ENCODE results near the gene PIK3R1. TPM values are rescaled to one million over a fixed set of nuclear protein-coding genes. Genes with fewer than 3 reads are reported as not detected.

The PIK3R1 gene
- total and polyA plus RNA-seq, 10 of the 15 experiments (the other 5 are each of a cell fraction or from before 2014, with no cell fraction given) = 7.8 to 38.4 (median 15.7) TPM

DNA sequence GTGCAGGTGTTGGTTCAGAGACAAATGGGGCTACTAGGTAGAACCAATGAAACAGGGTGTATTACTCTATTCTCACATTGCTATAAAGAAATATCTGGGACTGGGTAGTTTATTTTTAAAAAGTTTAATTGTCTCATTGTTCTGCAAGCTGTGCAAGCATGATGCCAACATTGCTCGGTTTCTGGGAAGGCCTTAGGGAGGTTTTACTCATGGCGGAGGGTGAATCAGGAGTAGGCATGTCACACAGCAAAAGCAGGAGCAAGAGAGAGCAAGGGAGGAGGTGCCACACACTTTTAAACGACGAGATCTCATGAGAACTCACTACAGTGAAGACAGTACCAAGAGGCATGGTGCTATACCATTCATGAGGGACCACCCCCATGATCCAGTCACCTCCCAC is 134.6 kb downstream of the PIK3R1 start:
- Histone ChIP-seq H3K4me1 (ENCODE audit: control insufficient read depth, insufficient read depth, low read length) (no peaks in the 10 kb centered on the region), H3K9me3 (replicated peaks; ENCODE audit: control insufficient read depth, insufficient read depth, low read length) (no peaks in the 10 kb centered on the region; the same call in 2 of the 3 replicates), H3K36me3 (ENCODE audit: control insufficient read depth in 2 of 2, insufficient read depth in 2 of 2, low read length in 1 of 2) (no peaks in the 10 kb centered on the region), H2AFZ (ENCODE audit: control insufficient read depth, low read depth, low read length) (no peak overlapping the region), H3K27ac (ENCODE audit: control insufficient read depth, insufficient read depth) (no peak overlapping the region), H3K27me3 (replicated peaks in 1 of 2; ENCODE audit: control insufficient read depth in 2 of 2, insufficient read depth in 2 of 2, low read length in 1 of 2) (no peaks in the 10 kb centered on the region), H4K20me1 (ENCODE audit: control insufficient read depth, insufficient read depth) (no peaks in the 10 kb centered on the region), H3K4me3 (no peak overlapping the region), H3K4me2 (ENCODE audit: control insufficient read depth, insufficient read depth) (no peak overlapping the region), H3K9ac (ENCODE audit: control insufficient read depth, insufficient read depth, low read length) (no peak overlapping the region), H3K79me2 (ENCODE audit: control insufficient read depth, insufficient read depth, low read length) (no peaks in the 10 kb centered on the region)
- BruUV-seq (replicated peaks) = no TSS peak
- DNase-seq (ENCODE audit: low read depth, low spot score) (no peak), ATAC-seq (no peak), FAIRE-seq (no peak)
- intact Hi-C loops (cut with micrococcal nuclease; ENCODE audit: unreplicated experiment) = no loop called here
- CTCF ChIA-PET = interaction anchor here (0.7 to 1.1 kb wide), 2 partner anchors 19 to 64 kb away, joined by 3 read pairs; no protein-coding TSS in a partner anchor
- SMC1A ChIA-PET (ENCODE audit: uncharacterized antibody, unreplicated experiment) = interaction anchor here (1.1 to 1.3 kb wide), 3 partner anchors 10 to 84 kb away, joined by 4 to 5 read pairs (median 4); no protein-coding TSS in a partner anchor
- RAD21 ChIA-PET (ENCODE audit: unreplicated experiment) = no interaction called here
- POLR2A ChIA-PET = interaction anchor here (0.7 to 1.4 kb wide), 2 partner anchors 18 to 47 kb away, joined by 6 read pairs; no protein-coding TSS in a partner anchor
- in situ Hi-C loops (cut with MboI) = no loop called here
- no peak for TF ChIP-seq SPI1 (IDR thresholded peaks at IDR 0.05; ENCODE audit: borderline replicate concordance, insufficient read depth, low read depth, low read length)
- TF ChIP-seq BMI1 (IDR thresholded peaks at IDR 0.05; ENCODE audit: borderline replicate concordance) = no peak
- TF ChIP-seq SRF (IDR thresholded peaks at IDR 0.05; ENCODE audit: low read depth in 2 of 2, low read length in 2 of 2) = no peak
- TF ChIP-seq, protein P1, sequence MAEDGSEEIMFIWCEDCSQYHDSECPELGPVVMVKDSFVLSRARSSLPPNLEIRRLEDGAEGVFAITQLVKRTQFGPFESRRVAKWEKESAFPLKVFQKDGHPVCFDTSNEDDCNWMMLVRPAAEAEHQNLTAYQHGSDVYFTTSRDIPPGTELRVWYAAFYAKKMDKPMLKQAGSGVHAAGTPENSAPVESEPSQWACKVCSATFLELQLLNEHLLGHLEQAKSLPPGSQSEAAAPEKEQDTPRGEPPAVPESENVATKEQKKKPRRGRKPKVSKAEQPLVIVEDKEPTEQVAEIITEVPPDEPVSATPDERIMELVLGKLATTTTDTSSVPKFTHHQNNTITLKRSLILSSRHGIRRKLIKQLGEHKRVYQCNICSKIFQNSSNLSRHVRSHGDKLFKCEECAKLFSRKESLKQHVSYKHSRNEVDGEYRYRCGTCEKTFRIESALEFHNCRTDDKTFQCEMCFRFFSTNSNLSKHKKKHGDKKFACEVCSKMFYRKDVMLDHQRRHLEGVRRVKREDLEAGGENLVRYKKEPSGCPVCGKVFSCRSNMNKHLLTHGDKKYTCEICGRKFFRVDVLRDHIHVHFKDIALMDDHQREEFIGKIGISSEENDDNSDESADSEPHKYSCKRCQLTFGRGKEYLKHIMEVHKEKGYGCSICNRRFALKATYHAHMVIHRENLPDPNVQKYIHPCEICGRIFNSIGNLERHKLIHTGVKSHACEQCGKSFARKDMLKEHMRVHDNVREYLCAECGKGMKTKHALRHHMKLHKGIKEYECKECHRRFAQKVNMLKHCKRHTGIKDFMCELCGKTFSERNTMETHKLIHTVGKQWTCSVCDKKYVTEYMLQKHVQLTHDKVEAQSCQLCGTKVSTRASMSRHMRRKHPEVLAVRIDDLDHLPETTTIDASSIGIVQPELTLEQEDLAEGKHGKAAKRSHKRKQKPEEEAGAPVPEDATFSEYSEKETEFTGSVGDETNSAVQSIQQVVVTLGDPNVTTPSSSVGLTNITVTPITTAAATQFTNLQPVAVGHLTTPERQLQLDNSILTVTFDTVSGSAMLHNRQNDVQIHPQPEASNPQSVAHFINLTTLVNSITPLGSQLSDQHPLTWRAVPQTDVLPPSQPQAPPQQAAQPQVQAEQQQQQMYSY (CRISPR knock-in tag; IDR thresholded peaks at IDR 0.05) = no peak
- TF ChIP-seq, protein P2, sequence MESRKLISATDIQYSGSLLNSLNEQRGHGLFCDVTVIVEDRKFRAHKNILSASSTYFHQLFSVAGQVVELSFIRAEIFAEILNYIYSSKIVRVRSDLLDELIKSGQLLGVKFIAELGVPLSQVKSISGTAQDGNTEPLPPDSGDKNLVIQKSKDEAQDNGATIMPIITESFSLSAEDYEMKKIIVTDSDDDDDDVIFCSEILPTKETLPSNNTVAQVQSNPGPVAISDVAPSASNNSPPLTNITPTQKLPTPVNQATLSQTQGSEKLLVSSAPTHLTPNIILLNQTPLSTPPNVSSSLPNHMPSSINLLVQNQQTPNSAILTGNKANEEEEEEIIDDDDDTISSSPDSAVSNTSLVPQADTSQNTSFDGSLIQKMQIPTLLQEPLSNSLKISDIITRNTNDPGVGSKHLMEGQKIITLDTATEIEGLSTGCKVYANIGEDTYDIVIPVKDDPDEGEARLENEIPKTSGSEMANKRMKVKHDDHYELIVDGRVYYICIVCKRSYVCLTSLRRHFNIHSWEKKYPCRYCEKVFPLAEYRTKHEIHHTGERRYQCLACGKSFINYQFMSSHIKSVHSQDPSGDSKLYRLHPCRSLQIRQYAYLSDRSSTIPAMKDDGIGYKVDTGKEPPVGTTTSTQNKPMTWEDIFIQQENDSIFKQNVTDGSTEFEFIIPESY (IDR thresholded peaks at IDR 0.05) = no peak
- TF ChIP-seq, protein P3, sequence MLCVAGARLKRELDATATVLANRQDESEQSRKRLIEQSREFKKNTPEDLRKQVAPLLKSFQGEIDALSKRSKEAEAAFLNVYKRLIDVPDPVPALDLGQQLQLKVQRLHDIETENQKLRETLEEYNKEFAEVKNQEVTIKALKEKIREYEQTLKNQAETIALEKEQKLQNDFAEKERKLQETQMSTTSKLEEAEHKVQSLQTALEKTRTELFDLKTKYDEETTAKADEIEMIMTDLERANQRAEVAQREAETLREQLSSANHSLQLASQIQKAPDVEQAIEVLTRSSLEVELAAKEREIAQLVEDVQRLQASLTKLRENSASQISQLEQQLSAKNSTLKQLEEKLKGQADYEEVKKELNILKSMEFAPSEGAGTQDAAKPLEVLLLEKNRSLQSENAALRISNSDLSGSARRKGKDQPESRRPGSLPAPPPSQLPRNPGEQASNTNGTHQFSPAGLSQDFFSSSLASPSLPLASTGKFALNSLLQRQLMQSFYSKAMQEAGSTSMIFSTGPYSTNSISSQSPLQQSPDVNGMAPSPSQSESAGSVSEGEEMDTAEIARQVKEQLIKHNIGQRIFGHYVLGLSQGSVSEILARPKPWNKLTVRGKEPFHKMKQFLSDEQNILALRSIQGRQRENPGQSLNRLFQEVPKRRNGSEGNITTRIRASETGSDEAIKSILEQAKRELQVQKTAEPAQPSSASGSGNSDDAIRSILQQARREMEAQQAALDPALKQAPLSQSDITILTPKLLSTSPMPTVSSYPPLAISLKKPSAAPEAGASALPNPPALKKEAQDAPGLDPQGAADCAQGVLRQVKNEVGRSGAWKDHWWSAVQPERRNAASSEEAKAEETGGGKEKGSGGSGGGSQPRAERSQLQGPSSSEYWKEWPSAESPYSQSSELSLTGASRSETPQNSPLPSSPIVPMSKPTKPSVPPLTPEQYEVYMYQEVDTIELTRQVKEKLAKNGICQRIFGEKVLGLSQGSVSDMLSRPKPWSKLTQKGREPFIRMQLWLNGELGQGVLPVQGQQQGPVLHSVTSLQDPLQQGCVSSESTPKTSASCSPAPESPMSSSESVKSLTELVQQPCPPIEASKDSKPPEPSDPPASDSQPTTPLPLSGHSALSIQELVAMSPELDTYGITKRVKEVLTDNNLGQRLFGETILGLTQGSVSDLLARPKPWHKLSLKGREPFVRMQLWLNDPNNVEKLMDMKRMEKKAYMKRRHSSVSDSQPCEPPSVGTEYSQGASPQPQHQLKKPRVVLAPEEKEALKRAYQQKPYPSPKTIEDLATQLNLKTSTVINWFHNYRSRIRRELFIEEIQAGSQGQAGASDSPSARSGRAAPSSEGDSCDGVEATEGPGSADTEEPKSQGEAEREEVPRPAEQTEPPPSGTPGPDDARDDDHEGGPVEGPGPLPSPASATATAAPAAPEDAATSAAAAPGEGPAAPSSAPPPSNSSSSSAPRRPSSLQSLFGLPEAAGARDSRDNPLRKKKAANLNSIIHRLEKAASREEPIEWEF (IDR thresholded peaks at IDR 0.05; ENCODE audit: insufficient replicate concordance, low read depth, low read length) = no peak
- TF ChIP-seq SREBF2 (IDR thresholded peaks at IDR 0.05; ENCODE audit: low read length) = no peak
- no peak for TF ChIP-seq KDM1A (IDR thresholded peaks at IDR 0.05; ENCODE audit: borderline replicate concordance)
- TF ChIP-seq ZBED1 (IDR thresholded peaks at IDR 0.05; ENCODE audit: borderline replicate concordance) = no peak
- TF ChIP-seq CBX3 (IDR thresholded peaks at IDR 0.05; ENCODE audit: borderline replicate concordance, low read depth) = no peak
- no peak for TF ChIP-seq MYC (IDR thresholded peaks at IDR 0.05; ENCODE audit: insufficient read depth, insufficient read length, insufficient replicate concordance, low read length, severe bottlenecking)
- 73% methylated on average over 4 of the region's 4 CpGs for WGBS (ENCODE audit: insufficient coverage, insufficient replicate concordance, low lambda C conversion rate, missing lambda C conversion rate)

Data from GM12878 (cell line).